Testis (tissue), 3 donors: ENCODE measurements around the gene EMC10. TPM values are rescaled to one million over a fixed set of nuclear protein-coding genes. Genes with fewer than 3 reads are reported as not detected.

Source experiments
- DNase-seq: peaks from one replicate; pipeline ENCODE4 v3.0.0-alpha.2; 2019
- H3K27ac ChIP-seq, 2 donors: fragments of 200-600 bp; sonication (generic); one replicate each; pipeline ENCODE4 v1.5.1; 2019
- H3K27me3 ChIP-seq: fragments of 200-600 bp; sonication (generic); one replicate; pipeline ENCODE4 v1.5.1; 2019
- H3K36me3 ChIP-seq: fragments of 200-600 bp; sonication (generic); one replicate; pipeline ENCODE4 v1.5.1; 2017; ENCODE audit warnings: low read depth; ENCODE audit errors: missing control alignments
- H3K4me1 ChIP-seq: fragments of 200-600 bp; sonication (generic); one replicate; pipeline ENCODE4 v1.5.1; 2019
- H3K4me3 ChIP-seq, 2 donors: fragments of 200-600 bp; sonication (generic); one replicate each; pipeline ENCODE4 v1.5.1; 2017 to 2019
- H3K9me3 ChIP-seq: fragments of 200-600 bp; sonication (generic); one replicate; pipeline ENCODE4 v1.5.1; 2017
- POLR2A ChIP-seq: fragments of 450-650 bp; IDR thresholded peaks from one replicate; pipeline ENCODE4 v1.6.1; 2017; ENCODE audit warnings: antibody characterized with exemption, mild to moderate bottlenecking, moderate library complexity
- WGBS, 2 donors: methylation state at CpG; one replicate each; pipeline ENCODE4 v1.1.5; 2018; 5-methylcytosine and 5-hydroxymethylcytosine counted together
- intact Hi-C: fragments of 100-400 bp; cut with DNase I; formaldehyde crosslinking; loops from one replicate; pipeline ENCODE4 v1.15.1; 2023; ENCODE audit warnings: low total_unique reads
- polyA plus RNA-seq: library from polyadenylated mRNA; stranded (reverse); fragments of 350-450 nt; fragmentation: Illumina TruSeq; extraction: RNeasy Lipid Tissue Mini Kit (QIAGEN cat#74804); gene quantifications from one replicate; pipeline ENCODE4 v1.2.3, GENCODE V29; 2014; ENCODE audit warnings: low read depth, low replicate concordance; ENCODE audit not compliant: insufficient read depth
- total RNA-seq, 2 donors: library from RNA; depleted of rRNA; stranded (reverse); fragments of >200 nt; gene quantifications; one replicate each; pipeline ENCODE4 v1.2.3, GENCODE V29; 2016
- TF ChIP-seq, protein P1 (sequence below), 3 experiments: fragments of 450-650 bp in 2 of 3; fragments of 200-600 bp in 1 of 3; sonication (generic) in 1 of 3; IDR thresholded peaks; one replicate each; pipeline ENCODE4 v1.5.1; 2016 to 2019; ENCODE audit warnings: antibody characterized with exemption in 3 of 3, mild to moderate bottlenecking in 2 of 3, moderate library complexity in 1 of 3

Gene EMC10
- total and polyA plus RNA-seq, 3 donors from 2014 or later = 162 to 311 (median 203) TPM

DNA sequence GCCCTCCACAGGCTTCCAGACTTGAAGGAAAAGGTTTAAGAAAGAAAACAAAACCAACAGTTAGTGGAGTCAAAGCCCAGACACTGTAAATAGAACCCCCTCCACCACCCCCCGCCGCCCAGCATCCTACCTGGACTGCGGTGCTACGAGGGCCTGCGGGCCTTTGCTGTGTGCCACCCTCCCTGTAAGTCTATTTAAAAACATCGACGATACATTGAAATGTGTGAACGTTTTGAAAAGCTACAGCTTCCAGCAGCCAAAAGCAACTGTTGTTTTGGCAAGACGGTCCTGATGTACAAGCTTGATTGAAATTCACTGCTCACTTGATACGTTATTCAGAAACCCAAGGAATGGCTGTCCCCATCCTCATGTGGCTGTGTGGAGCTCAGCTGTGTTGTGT lies 6.6 kb downstream of the EMC10 start:
- H3K9me3 ChIP-seq = no peaks in the 10 kb centered on the region
- WGBS, 2 donors = 80 to 87% methylated on average over 10 of the region's 10 CpGs
- H3K36me3 ChIP-seq = no peaks in the 10 kb centered on the region

DNA sequence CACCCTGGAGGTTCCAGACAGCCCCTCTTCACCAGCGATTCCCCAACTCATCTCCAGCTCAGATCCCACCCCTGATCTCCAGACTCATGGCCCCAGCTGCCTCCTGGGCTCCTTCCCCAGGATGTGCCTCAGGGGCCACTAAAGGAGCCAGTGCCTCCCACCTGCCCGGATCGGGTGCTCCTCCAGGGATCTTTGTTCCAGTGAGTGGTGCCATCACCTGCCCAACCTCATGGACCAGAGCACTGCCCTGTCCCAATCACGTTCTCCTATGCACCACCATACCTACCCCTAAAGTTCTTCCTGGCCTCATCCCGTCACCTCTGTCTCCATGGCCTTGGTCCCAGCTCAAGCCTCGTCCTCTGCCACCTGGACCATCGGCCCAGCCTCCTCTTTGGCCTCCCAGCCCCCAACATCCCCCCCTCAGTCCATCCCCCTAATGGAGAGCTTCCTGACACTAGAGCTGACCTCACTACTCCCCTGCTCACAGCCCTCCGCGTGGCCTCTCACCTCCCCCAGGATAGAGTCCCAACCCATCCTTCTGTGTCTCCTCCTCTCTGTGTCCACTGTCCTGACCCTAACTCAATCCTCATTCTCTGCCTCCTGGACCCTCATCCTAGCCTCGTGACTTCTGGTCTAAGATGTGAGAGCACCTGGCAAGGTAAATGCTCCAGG lies 9.1 kb downstream of the EMC10 start:
- intact Hi-C loops = no loop called here
- WGBS, 2 donors = 88 to 89% methylated on average over 10 of the region's 10 CpGs
- no peaks in the 10 kb centered on the region for H3K36me3 ChIP-seq

More for the DNA sequence above, 6.6 kb downstream of the EMC10 start:
- H3K4me1 ChIP-seq = no peaks in the 10 kb centered on the region
- DNase-seq = no peak
- no peak overlapping the region for H3K27ac ChIP-seq
- TF ChIP-seq POLR2A = no peak
- TF ChIP-seq, protein P1, sequence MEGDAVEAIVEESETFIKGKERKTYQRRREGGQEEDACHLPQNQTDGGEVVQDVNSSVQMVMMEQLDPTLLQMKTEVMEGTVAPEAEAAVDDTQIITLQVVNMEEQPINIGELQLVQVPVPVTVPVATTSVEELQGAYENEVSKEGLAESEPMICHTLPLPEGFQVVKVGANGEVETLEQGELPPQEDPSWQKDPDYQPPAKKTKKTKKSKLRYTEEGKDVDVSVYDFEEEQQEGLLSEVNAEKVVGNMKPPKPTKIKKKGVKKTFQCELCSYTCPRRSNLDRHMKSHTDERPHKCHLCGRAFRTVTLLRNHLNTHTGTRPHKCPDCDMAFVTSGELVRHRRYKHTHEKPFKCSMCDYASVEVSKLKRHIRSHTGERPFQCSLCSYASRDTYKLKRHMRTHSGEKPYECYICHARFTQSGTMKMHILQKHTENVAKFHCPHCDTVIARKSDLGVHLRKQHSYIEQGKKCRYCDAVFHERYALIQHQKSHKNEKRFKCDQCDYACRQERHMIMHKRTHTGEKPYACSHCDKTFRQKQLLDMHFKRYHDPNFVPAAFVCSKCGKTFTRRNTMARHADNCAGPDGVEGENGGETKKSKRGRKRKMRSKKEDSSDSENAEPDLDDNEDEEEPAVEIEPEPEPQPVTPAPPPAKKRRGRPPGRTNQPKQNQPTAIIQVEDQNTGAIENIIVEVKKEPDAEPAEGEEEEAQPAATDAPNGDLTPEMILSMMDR (IDR thresholded peaks at IDR 0.05) = no peak
- no peak overlapping the region for H3K4me3 ChIP-seq
- no peaks in the 10 kb centered on the region for H3K27me3 ChIP-seq
- intact Hi-C loops = no loop called here

DNA sequence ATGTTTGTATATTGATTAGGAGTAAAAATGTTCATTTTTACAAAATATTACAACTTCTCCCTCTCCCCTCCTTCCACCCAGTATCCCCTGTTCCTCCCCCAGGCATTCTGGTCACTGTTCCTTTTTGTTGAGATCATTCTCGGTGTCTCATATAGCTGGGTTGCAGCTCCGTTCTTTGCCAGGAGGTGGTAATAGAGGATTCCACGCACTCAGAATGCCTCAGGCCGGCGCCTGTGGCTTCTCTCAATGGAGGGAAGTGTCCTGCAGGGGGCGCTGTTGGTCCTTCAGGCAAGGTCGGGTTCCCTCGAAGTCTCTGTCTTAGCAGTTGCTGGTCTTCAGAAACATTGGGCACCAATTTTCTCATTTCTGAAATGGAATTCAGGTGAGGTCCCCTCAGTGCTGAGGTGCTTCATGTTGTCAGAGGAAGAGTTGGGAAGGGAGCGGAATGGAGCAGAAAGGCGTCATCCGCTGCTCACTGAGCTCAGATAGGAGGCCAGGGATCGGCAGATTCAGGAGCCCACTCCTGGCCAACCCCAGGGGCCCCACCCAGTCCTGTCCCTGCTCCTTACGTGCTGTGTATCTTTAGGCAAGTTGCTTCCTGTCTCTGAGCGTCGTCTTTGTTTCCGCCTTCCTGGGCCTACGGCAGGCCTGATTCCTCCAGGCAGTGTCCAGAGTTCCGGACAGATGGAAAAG lies 10.7 kb downstream of the EMC10 start:
- Histone ChIP-seq H3K36me3 (no peaks in the 10 kb centered on the region), H3K27me3 (no peaks in the 10 kb centered on the region)
- DNase-seq = peak; percentile 75

More for the DNA sequence above, 9.1 kb downstream of the EMC10 start:
- DNase-seq = no peak
- Histone ChIP-seq H3K27ac (no peak overlapping the region), H3K27me3 (no peaks in the 10 kb centered on the region), H3K9me3 (no peaks in the 10 kb centered on the region), H3K4me3 (no peak overlapping the region), H3K4me1 (no peaks in the 10 kb centered on the region)
- TF ChIP-seq, protein P1 (IDR thresholded peaks at IDR 0.05) = no peak
- no peak for TF ChIP-seq POLR2A

DNA sequence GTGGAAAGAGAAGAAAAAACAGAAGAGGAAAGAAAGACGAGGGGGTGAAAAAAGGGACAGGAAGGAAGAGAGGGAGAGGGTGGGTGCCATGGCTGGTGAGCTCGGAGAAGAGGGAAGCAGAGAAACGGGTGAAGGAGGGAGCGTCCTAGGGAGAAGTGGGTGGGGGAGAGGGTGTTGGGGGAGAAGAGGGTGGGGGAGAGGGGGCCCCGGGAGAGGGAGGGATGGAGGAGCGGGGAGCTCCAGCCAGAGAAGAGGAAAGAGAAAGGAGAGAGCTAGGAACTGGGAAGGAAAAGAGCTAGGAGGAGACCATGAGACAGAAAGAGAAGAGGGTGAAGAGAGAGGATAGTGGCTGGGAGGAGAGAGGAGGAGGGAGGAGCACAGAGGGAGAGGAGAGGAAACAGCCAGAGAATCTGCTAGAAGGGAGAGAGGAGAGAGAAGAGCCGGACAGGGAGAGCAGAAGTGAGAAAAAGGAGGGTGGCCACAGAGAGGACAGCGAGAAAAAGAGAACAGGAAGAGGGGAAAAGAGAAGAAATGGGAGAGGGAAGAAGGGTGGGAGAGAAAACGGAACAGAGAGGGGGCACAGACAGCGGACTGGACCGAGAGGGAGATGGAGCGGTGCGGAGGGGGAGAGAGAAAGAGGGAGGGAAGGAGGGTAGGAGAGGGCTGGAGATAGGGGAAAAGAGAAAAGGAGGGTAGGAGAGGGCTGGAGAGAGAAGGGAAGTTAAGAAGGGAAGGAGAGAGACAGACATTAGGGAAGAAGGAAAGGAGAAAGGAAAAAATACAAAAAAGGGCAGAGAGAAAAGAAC lies 12.3 kb downstream of the EMC10 start:
- H3K27me3 ChIP-seq = no peaks in the 10 kb centered on the region
- no peaks in the 10 kb centered on the region for H3K36me3 ChIP-seq
- no peak overlapping the region for H3K4me3 ChIP-seq
- H3K4me1 ChIP-seq = no peaks in the 10 kb centered on the region
- TF ChIP-seq, protein P1 (IDR thresholded peaks at IDR 0.05) = no peak
- no peak for TF ChIP-seq POLR2A
- WGBS, 2 donors = 16 to 30% methylated on average over 13 of the region's 13 CpGs
- no peaks in the 10 kb centered on the region for H3K9me3 ChIP-seq
- DNase-seq = no peak
- intact Hi-C loops = no loop called here
- no peak overlapping the region for H3K27ac ChIP-seq

More for the DNA sequence above, 10.7 kb downstream of the EMC10 start:
- intact Hi-C loops = no loop called here
- whole genome bisulfite sequencing, 2 donors = 62 to 75% methylated on average over 18 of the region's 18 CpGs
- Histone ChIP-seq H3K27ac (no peak overlapping the region), H3K4me3 (no peak overlapping the region), H3K9me3 (no peaks in the 10 kb centered on the region), H3K4me1 (no peaks in the 10 kb centered on the region)
- TF ChIP-seq, protein P1 (IDR thresholded peaks at IDR 0.05) = peak in 2 of 3 experiments; percentile 21 to 60
- TF ChIP-seq POLR2A = no peak
